ENCODE data around the gene ARHGAP10.
"Not testable (repeated sequence)": the region's sequence is repeated elsewhere in the genome, so short reads cannot be mapped to it uniquely, and the experiment has no call there.

ARHGAP10 gene

GRCh38 chr4:147794787-147795413 is 63.0 kb downstream of the ARHGAP10 start:
- peaks cover 0 to 12% of the 10 kb centered on the region in 2 experiments for H3K4me1 ChIP-seq (ENCODE audit: control insufficient read depth in 1 of 2, insufficient read depth in 1 of 2, low read depth in 1 of 2, low read length in 1 of 2)
- no peak for TF ChIP-seq CTCF (IDR thresholded peaks at IDR 0.05)
- no peak overlapping the region for H3K27ac ChIP-seq
- no peaks in the 10 kb centered on the region for H3K27me3 ChIP-seq
- H3K9me3 ChIP-seq: no peaks in the 10 kb centered on the region
- H3K36me3 ChIP-seq: no peaks in the 10 kb centered on the region
- H3K4me3 ChIP-seq (ENCODE audit: low read depth in 1 of 2, low read length in 1 of 2): no peak overlapping the region

- H3K4me1 ChIP-seq (ENCODE audit: control insufficient read depth in 1 of 2, insufficient read depth in 1 of 2, low read depth in 1 of 2, low read length in 1 of 2); H3K4me3 ChIP-seq (ENCODE audit: low read depth in 1 of 2, low read length in 1 of 2); H3K36me3 ChIP-seq; H3K9me3 ChIP-seq; H3K27ac ChIP-seq; H3K27me3 ChIP-seq: not testable (repeated sequence)
These were observed 67.2 kb downstream of the ARHGAP10 start for GRCh38 chr4:147799057-147799456.

- Histone ChIP-seq H3K36me3 (no peaks in the 10 kb centered on the region), H3K9me3 (no peaks in the 10 kb centered on the region), H3K27me3 (no peaks in the 10 kb centered on the region), H3K4me1 (ENCODE audit: control insufficient read depth in 1 of 2, insufficient read depth in 1 of 2, low read depth in 1 of 2, low read length in 1 of 2) (peaks cover 0 to 4% of the 10 kb centered on the region in 2 experiments), H3K27ac (no peak overlapping the region), H3K4me3 (ENCODE audit: low read depth in 1 of 2, low read length in 1 of 2) (no peak overlapping the region)
- no peak for TF ChIP-seq CTCF (IDR thresholded peaks at IDR 0.05)
These were observed 68.2 kb downstream of the ARHGAP10 start for GRCh38 chr4:147799986-147800555.

- Histone ChIP-seq H3K4me1 (ENCODE audit: control insufficient read depth in 1 of 2, insufficient read depth in 1 of 2, low read depth in 1 of 2, low read length in 1 of 2) (peaks cover 0 to 4% of the 10 kb centered on the region in 2 experiments), H3K36me3 (no peaks in the 10 kb centered on the region), H3K27ac (no peak overlapping the region), H3K9me3 (no peaks in the 10 kb centered on the region), H3K4me3 (ENCODE audit: low read depth in 1 of 2, low read length in 1 of 2) (no peak overlapping the region), H3K27me3 (no peaks in the 10 kb centered on the region)
- TF ChIP-seq CTCF (IDR thresholded peaks at IDR 0.05): no peak
These were observed 69.9 kb downstream of the ARHGAP10 start for GRCh38 chr4:147801820-147802219.

- Histone ChIP-seq H3K27ac (no peak overlapping the region), H3K4me1 (ENCODE audit: control insufficient read depth in 1 of 2, insufficient read depth in 1 of 2, low read depth in 1 of 2, low read length in 1 of 2) (peaks cover 0 to 4% of the 10 kb centered on the region in 2 experiments), H3K27me3 (no peaks in the 10 kb centered on the region), H3K9me3 (no peaks in the 10 kb centered on the region), H3K36me3 (no peaks in the 10 kb centered on the region), H3K4me3 (ENCODE audit: low read depth in 1 of 2, low read length in 1 of 2) (no peak overlapping the region)
- TF ChIP-seq CTCF (IDR thresholded peaks at IDR 0.05): no peak
These were observed 70.5 kb downstream of the ARHGAP10 start for GRCh38 chr4:147802346-147802745.

GRCh38 chr4:147805946-147806345 is 74.1 kb downstream of the ARHGAP10 start:
- H3K9me3 ChIP-seq: no peaks in the 10 kb centered on the region
- H3K36me3 ChIP-seq: no peaks in the 10 kb centered on the region
- no peak overlapping the region for H3K27ac ChIP-seq
- no peaks in the 10 kb centered on the region for H3K4me1 ChIP-seq (ENCODE audit: control insufficient read depth in 1 of 2, insufficient read depth in 1 of 2, low read depth in 1 of 2, low read length in 1 of 2)
- TF ChIP-seq CTCF (IDR thresholded peaks at IDR 0.05): no peak
- H3K4me3 ChIP-seq (ENCODE audit: low read depth in 1 of 2, low read length in 1 of 2): no peak overlapping the region
- H3K27me3 ChIP-seq: no peaks in the 10 kb centered on the region

Data from neutrophil (primary cell).